SK-N-MC (cell line): Measurements from ENCODE around the gene MYCBP.
"Not testable (repeated sequence)": the region's sequence is repeated elsewhere in the genome, so short reads cannot be mapped to it uniquely, and the experiment has no call there.

Experiments
- DNase-seq: peaks from one replicate; pipeline ENCODE4 v3.0.0-alpha.2; 2011; ENCODE audit warnings: low read depth, low spot score
- H3K27ac ChIP-seq: fragments of 200-600 bp; sonication (generic); 2 replicates; pipeline ENCODE4 v1.5.1; 2016; ENCODE audit warnings: mixed run types
- H3K36me3 ChIP-seq: fragments of 200-600 bp; sonication (generic); 2 replicates; pipeline ENCODE4 v1.6.1; 2017; ENCODE audit warnings: antibody characterized with exemption, low read length, mixed read lengths; ENCODE audit not compliant: insufficient read depth
- H3K4me3 ChIP-seq: fragments of 200-600 bp; sonication (generic); 2 replicates; pipeline ENCODE4 v1.5.1; 2016
- H3K9ac ChIP-seq: fragments of 200-600 bp; sonication (generic); 2 replicates; pipeline ENCODE4 v1.8.0; 2017; ENCODE audit warnings: mixed run types, mixed read lengths; ENCODE audit not compliant: insufficient read length
- H3K9me3 ChIP-seq: fragments of 200-600 bp; sonication (generic); 2 replicates; pipeline ENCODE4 v1.6.1; 2017; ENCODE audit warnings: low read depth, mild to moderate bottlenecking, antibody characterized with exemption, low read length, moderate library complexity, mixed read lengths
- EZH2 ChIP-seq: fragments of 200-600 bp; sonication (generic); IDR thresholded peaks from one replicate; pipeline ENCODE4 v1.6.1; 2017; ENCODE audit warnings: antibody characterized with exemption
- FOXP2 ChIP-seq: optimal IDR thresholded peaks from 2 replicates; pipeline ENCODE3; 2011; ENCODE audit warnings: mild to moderate bottlenecking, moderate library complexity; ENCODE audit not compliant: insufficient read depth; ENCODE audit errors: extremely low read length, control extremely low read depth
- POLR2AphosphoS5 ChIP-seq: IDR thresholded peaks from 2 replicates; pipeline ENCODE4 v1.6.1; 2012; ENCODE audit warnings: mild to moderate bottlenecking, low read depth, low read length, borderline replicate concordance

The MYCBP gene

GRCh38 chr1:38852780-38853179 lies 20.4 kb downstream of the MYCBP start:
- DNase-seq, result no peak
- Histone ChIP-seq H3K9me3 (no peaks in the 10 kb centered on the region), H3K36me3 (peaks cover 35% of the 10 kb centered on the region), H3K9ac (no peak overlapping the region), H3K4me3 (no peak overlapping the region), H3K27ac (no peak overlapping the region)
- TF ChIP-seq POLR2AphosphoS5, result no peak
- no peak for TF ChIP-seq FOXP2
- no peak for TF ChIP-seq EZH2

GRCh38 chr1:38848071-38848470 lies 25.1 kb downstream of the MYCBP start:
- no peak overlapping the region for H3K9ac ChIP-seq
- H3K9me3 ChIP-seq, result no peaks in the 10 kb centered on the region
- no peak for DNase-seq
- H3K27ac ChIP-seq, result no peak overlapping the region
- H3K4me3 ChIP-seq, result no peak overlapping the region
- TF ChIP-seq EZH2, result no peak
- no peak for TF ChIP-seq POLR2AphosphoS5
- no peak for TF ChIP-seq FOXP2
- H3K36me3 ChIP-seq, result peaks cover 36% of the 10 kb centered on the region

- Histone ChIP-seq H3K27ac (no peak overlapping the region), H3K36me3 (peaks cover 26% of the 10 kb centered on the region), H3K9me3 (no peaks in the 10 kb centered on the region), H3K4me3 (no peak overlapping the region), H3K9ac (no peak overlapping the region)
- TF ChIP-seq EZH2, result no peak
- no peak for TF ChIP-seq FOXP2
- TF ChIP-seq POLR2AphosphoS5, result no peak
- DNase-seq, result no peak
Measured at GRCh38 chr1:38846210-38846609, 26.9 kb downstream of the MYCBP start.

- not testable (repeated sequence) for H3K27ac ChIP-seq, H3K9ac ChIP-seq, DNase-seq, H3K4me3 ChIP-seq, H3K9me3 ChIP-seq
- peaks cover 29% of the 10 kb centered on the region for H3K36me3 ChIP-seq
Measured at GRCh38 chr1:38845088-38845487, 28.1 kb downstream of the MYCBP start.

GRCh38 chr1:38840281-38840680 lies 32.9 kb downstream of the MYCBP start:
- Histone ChIP-seq H3K9me3 (no peaks in the 10 kb centered on the region), H3K27ac (no peak overlapping the region), H3K36me3 (peaks cover 26% of the 10 kb centered on the region), H3K9ac (no peak overlapping the region), H3K4me3 (no peak overlapping the region)
- TF ChIP-seq POLR2AphosphoS5, result no peak
- DNase-seq, result no peak

- no peak for DNase-seq
- no peak overlapping the region for H3K4me3 ChIP-seq
- no peak overlapping the region for H3K9ac ChIP-seq
- peaks cover 24% of the 10 kb centered on the region for H3K36me3 ChIP-seq
- H3K9me3 ChIP-seq, result no peaks in the 10 kb centered on the region
- TF ChIP-seq EZH2, result no peak
- TF ChIP-seq POLR2AphosphoS5, result no peak
- TF ChIP-seq FOXP2, result no peak
- no peak overlapping the region for H3K27ac ChIP-seq
Measured at GRCh38 chr1:38839363-38839762, 33.8 kb downstream of the MYCBP start.

GRCh38 chr1:38836316-38836715 lies 36.8 kb downstream of the MYCBP start:
- H3K4me3 ChIP-seq, H3K9me3 ChIP-seq, H3K27ac ChIP-seq, DNase-seq, H3K9ac ChIP-seq: not testable (repeated sequence)
- peaks cover 18% of the 10 kb centered on the region for H3K36me3 ChIP-seq

- no peaks in the 10 kb centered on the region for H3K9me3 ChIP-seq
- H3K27ac ChIP-seq, result no peak overlapping the region
- TF ChIP-seq POLR2AphosphoS5 (no peak), EZH2 (no peak), FOXP2 (no peak)
- no peak overlapping the region for H3K9ac ChIP-seq
- no peak overlapping the region for H3K4me3 ChIP-seq
- H3K36me3 ChIP-seq, result peaks cover 14% of the 10 kb centered on the region
- peak; percentile 79 for DNase-seq
Measured at GRCh38 chr1:38834937-38835827, 38.0 kb downstream of the MYCBP start.

GRCh38 chr1:38834221-38834782 lies 38.8 kb downstream of the MYCBP start:
- no peak overlapping the region for H3K27ac ChIP-seq
- no peak overlapping the region for H3K9ac ChIP-seq
- no peaks in the 10 kb centered on the region for H3K9me3 ChIP-seq
- H3K4me3 ChIP-seq, result no peak overlapping the region
- TF ChIP-seq POLR2AphosphoS5, result no peak
- TF ChIP-seq EZH2, result no peak
- no peak for TF ChIP-seq FOXP2
- peaks cover 11% of the 10 kb centered on the region for H3K36me3 ChIP-seq
- DNase-seq, result no peak
